Astrocyte of the cerebellum (primary cell): ENCODE measurements around the gene DBNDD2.

ENCODE experiments used
- DNase-seq: peaks from one replicate; pipeline ENCODE4 v3.0.0-alpha.2; 2011; ENCODE audit warnings: low read depth
- H3K4me3 ChIP-seq: 2 replicates; pipeline ENCODE4 v1.5.1; 2011; ENCODE audit warnings: mild to moderate bottlenecking, low read depth, low read length, moderate library complexity
- in situ Hi-C: cut with HindIII; loops from 2 replicates; pipeline ENCODE4 v1.10.0; 2017; ENCODE audit warnings: low sequenced_read_pairs
- TF ChIP-seq, protein P1 (sequence below): IDR thresholded peaks from 2 replicates; pipeline ENCODE4 v1.5.1; 2012; ENCODE audit warnings: low read length, low read depth, moderate library complexity, mild to moderate bottlenecking; ENCODE audit errors: missing control alignments

The DBNDD2 gene

GRCh38 chr20:45377269-45377668 is 30.8 kb upstream of the DBNDD2 start:
- in situ Hi-C loops: loop anchor here (5.0 kb wide), 1 partner anchor 70 kb away; the partner anchor contains the start of genes MATN4 and RBPJL
- DNase-seq: no peak
- TF ChIP-seq, protein P1, sequence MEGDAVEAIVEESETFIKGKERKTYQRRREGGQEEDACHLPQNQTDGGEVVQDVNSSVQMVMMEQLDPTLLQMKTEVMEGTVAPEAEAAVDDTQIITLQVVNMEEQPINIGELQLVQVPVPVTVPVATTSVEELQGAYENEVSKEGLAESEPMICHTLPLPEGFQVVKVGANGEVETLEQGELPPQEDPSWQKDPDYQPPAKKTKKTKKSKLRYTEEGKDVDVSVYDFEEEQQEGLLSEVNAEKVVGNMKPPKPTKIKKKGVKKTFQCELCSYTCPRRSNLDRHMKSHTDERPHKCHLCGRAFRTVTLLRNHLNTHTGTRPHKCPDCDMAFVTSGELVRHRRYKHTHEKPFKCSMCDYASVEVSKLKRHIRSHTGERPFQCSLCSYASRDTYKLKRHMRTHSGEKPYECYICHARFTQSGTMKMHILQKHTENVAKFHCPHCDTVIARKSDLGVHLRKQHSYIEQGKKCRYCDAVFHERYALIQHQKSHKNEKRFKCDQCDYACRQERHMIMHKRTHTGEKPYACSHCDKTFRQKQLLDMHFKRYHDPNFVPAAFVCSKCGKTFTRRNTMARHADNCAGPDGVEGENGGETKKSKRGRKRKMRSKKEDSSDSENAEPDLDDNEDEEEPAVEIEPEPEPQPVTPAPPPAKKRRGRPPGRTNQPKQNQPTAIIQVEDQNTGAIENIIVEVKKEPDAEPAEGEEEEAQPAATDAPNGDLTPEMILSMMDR: no peak
- no peak overlapping the region for H3K4me3 ChIP-seq

DNA sequence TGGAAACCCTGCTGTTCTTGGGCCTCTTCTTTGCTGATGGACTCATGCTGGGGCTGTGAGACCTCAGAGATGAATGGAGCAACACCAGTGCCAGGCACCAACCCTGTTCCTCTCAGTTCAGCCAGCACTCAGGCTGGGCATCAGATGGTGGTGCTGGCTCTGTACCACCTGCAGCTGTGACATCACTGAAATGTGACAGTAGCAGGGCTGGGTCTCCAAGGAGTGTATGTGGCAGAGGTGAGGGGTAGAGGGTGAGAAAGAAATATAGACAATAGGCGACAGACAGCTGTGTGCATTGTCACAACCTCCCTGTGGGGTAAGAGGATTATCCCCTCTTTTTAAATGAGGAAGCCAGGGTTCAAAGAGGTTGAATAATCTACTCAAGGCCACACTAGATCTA is 29.9 kb upstream of the DBNDD2 start, which contains the start of gene TP53TG5:
TSS of gene TP53TG5 (minus strand) at position 135 of the 400 bp plus-strand sequence. CDS start at position 46, 89 bp downstream.
- no peak within 1 kb of the TSS for H3K4me3 ChIP-seq
- no peak for DNase-seq
- in situ Hi-C loops: loop anchor here (5.0 kb wide), 1 partner anchor 71 kb away; the partner anchor contains the start of genes MATN4 and RBPJL
- TF ChIP-seq, protein P1: no peak

DNA sequence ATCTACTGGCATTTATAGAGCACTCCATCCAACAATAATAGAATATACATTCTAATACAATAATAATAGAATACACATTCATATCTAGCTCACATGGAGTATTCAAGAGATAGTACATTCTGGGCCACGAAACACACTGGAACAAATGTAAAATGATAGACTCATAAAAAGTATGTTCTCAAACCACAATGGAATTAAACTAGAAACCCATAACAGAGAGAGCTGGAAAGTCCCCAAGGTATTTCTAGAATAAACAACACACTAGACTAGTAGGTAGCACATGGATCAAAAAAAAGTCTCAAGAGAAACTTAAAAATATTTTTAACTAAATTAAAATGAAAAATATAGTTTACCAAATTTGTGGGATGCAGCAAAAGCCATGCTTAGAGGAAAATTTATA is 20.8 kb upstream of the DBNDD2 start:
- DNase-seq: no peak
- no peak overlapping the region for H3K4me3 ChIP-seq
- TF ChIP-seq, protein P1: no peak
- in situ Hi-C loops: no loop called here

- TF ChIP-seq, protein P1: no peak
- in situ Hi-C loops: no loop called here
- no peak for DNase-seq
- H3K4me3 ChIP-seq: no peak overlapping the region
Observed at GRCh38 chr20:45390931-45391330, 17.2 kb upstream of the DBNDD2 start.

- no peak overlapping the region for H3K4me3 ChIP-seq
- in situ Hi-C loops: no loop called here
- TF ChIP-seq, protein P1: no peak
- no peak for DNase-seq
Observed at GRCh38 chr20:45391559-45391958, 16.5 kb upstream of the DBNDD2 start.

DNA sequence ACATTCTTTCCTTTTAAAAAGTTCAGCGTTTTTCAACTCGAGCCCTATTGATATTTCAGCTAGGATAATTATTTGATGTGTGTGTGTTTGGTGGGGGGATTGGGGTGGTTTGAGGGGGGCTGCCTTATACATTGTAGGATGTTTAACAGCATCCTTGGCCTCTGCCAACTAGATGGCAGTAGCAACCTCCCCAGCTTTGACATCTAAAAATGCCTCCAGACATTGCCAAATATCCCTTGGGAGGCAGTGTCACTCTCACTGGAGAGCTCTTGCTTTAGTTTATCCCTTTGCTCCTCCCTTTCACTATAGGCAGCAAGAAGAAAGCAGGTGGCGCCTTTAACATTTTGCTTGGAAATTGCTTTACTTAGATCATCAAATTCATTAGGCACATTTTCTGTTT is 15.4 kb upstream of the DBNDD2 start:
- TF ChIP-seq, protein P1: no peak
- in situ Hi-C loops: no loop called here
- no peak overlapping the region for H3K4me3 ChIP-seq
- DNase-seq: no peak
